KMS-11 (cell line): Measurements from ENCODE around the gene ATP8B3.

Experiments
- H2AFZ ChIP-seq: fragments of 200-600 bp; sonication (generic); 2 replicates; pipeline ENCODE4 v1.6.1; 2016; ENCODE audit warnings: antibody characterized with exemption, mixed run types, low read depth
- H3K27ac ChIP-seq: fragments of 200-600 bp; sonication (generic); 2 replicates; pipeline ENCODE4 v1.6.1; 2016; ENCODE audit warnings: mild to moderate bottlenecking, mixed run types
- H3K27me3 ChIP-seq: fragments of 200-600 bp; sonication (generic); 2 replicates; pipeline ENCODE4 v1.6.1; 2017; ENCODE audit warnings: mild to moderate bottlenecking, low read depth, mixed run types, moderate library complexity; ENCODE audit not compliant: insufficient read depth
- H3K36me3 ChIP-seq: fragments of 200-600 bp; sonication (generic); 2 replicates; pipeline ENCODE4 v1.6.1; 2017; ENCODE audit warnings: mild to moderate bottlenecking, mixed run types; ENCODE audit not compliant: insufficient read depth
- H3K4me1 ChIP-seq: fragments of 200-600 bp; sonication (generic); 2 replicates; pipeline ENCODE4 v1.6.1; 2016; ENCODE audit warnings: mild to moderate bottlenecking, low read depth, mixed run types; ENCODE audit not compliant: poor library complexity, severe bottlenecking
- H3K4me2 ChIP-seq: fragments of 200-600 bp; sonication (generic); 2 replicates; pipeline ENCODE4 v1.7.0; 2016; ENCODE audit warnings: mild to moderate bottlenecking, mixed run types
- H3K4me3 ChIP-seq: fragments of 200-600 bp; sonication (generic); IDR thresholded peaks from 2 replicates; pipeline ENCODE4 v1.6.1; 2017; ENCODE audit warnings: low read depth, low read length, mixed read lengths; ENCODE audit not compliant: insufficient read depth
- H3K79me2 ChIP-seq: fragments of 200-600 bp; sonication (generic); 2 replicates; pipeline ENCODE4 v1.6.1; 2016; ENCODE audit warnings: low read depth, mixed run types; ENCODE audit not compliant: insufficient read depth
- H3K9ac ChIP-seq: fragments of 200-600 bp; sonication (generic); 2 replicates; pipeline ENCODE4 v1.6.1; 2016; ENCODE audit warnings: mild to moderate bottlenecking, mixed run types
- H4K20me1 ChIP-seq: fragments of 200-600 bp; sonication (generic); 2 replicates; pipeline ENCODE4 v1.6.1; 2016; ENCODE audit warnings: mild to moderate bottlenecking, mixed run types; ENCODE audit not compliant: insufficient read depth
- CTCF ChIP-seq: fragments of 200-600 bp; sonication (generic); conservative IDR thresholded peaks from 2 replicates; pipeline ENCODE4 v1.6.1; 2017; ENCODE audit warnings: low read depth, mild to moderate bottlenecking, antibody characterized with exemption, low read length, moderate library complexity, mixed read lengths

The ATP8B3 gene

GRCh38 chr19:1791879-1792278, 20.2 kb downstream of the ATP8B3 start:
- Histone ChIP-seq H3K27ac (no peak overlapping the region), H3K27me3 (peaks cover 55% of the 10 kb centered on the region), H3K79me2 (no peaks in the 10 kb centered on the region), H4K20me1 (no peaks in the 10 kb centered on the region), H3K9ac (no peak overlapping the region), H3K4me1 (no peaks in the 10 kb centered on the region), H3K4me2 (no peak overlapping the region), H3K4me3 (no peak overlapping the region), H3K36me3 (no peaks in the 10 kb centered on the region), H2AFZ (no peak overlapping the region)
- TF ChIP-seq CTCF = no peak

- peaks cover 51% of the 10 kb centered on the region for H3K27me3 ChIP-seq
- H3K4me1 ChIP-seq = no peaks in the 10 kb centered on the region
- H3K9ac ChIP-seq = no peak overlapping the region
- H3K4me2 ChIP-seq = no peak overlapping the region
- H2AFZ ChIP-seq = no peak overlapping the region
- no peaks in the 10 kb centered on the region for H3K79me2 ChIP-seq
- H3K27ac ChIP-seq = no peak overlapping the region
- H3K36me3 ChIP-seq = no peaks in the 10 kb centered on the region
- no peak for TF ChIP-seq CTCF
- no peak overlapping the region for H3K4me3 ChIP-seq
- H4K20me1 ChIP-seq = no peaks in the 10 kb centered on the region
Observed at GRCh38 chr19:1790054-1790792, 21.9 kb downstream of the ATP8B3 start.

- Histone ChIP-seq H3K4me1 (no peaks in the 10 kb centered on the region), H3K27ac (no peak overlapping the region), H3K79me2 (no peaks in the 10 kb centered on the region), H3K27me3 (peaks cover 56% of the 10 kb centered on the region), H4K20me1 (no peaks in the 10 kb centered on the region), H3K9ac (no peak overlapping the region), H3K4me3 (no peak overlapping the region), H3K36me3 (no peaks in the 10 kb centered on the region), H2AFZ (no peak overlapping the region), H3K4me2 (no peak overlapping the region)
- no peak for TF ChIP-seq CTCF
Observed at GRCh38 chr19:1789261-1790041, 22.6 kb downstream of the ATP8B3 start.

GRCh38 chr19:1787116-1787515, 25.0 kb downstream of the ATP8B3 start:
- TF ChIP-seq CTCF = no peak
- Histone ChIP-seq H3K36me3 (no peaks in the 10 kb centered on the region), H3K4me3 (no peak overlapping the region), H3K4me1 (no peaks in the 10 kb centered on the region), H3K27me3 (peaks cover 63% of the 10 kb centered on the region), H3K27ac (no peak overlapping the region), H3K79me2 (no peaks in the 10 kb centered on the region), H3K4me2 (no peak overlapping the region), H4K20me1 (no peaks in the 10 kb centered on the region), H3K9ac (no peak overlapping the region), H2AFZ (no peak overlapping the region)
